Renal pelvis (tissue), 4 donors: ENCODE data around the gene RDH12. TPM values are rescaled to one million over a fixed set of nuclear protein-coding genes. Genes with fewer than 3 reads are reported as not detected.
A peak's percentile ranks its signal among the peaks of the same experiment; 100 is the strongest.
"Not testable (repeated sequence)": the region's sequence is repeated elsewhere in the genome, so short reads cannot be mapped to it uniquely, and the experiment has no call there.

ENCODE experiments used
- DNase-seq: peaks from one replicate; pipeline ENCODE4 v3.0.0-alpha.2; 2013
- polyA plus RNA-seq, 3 donors: library from polyadenylated mRNA; unstranded; fragments of 120-200 nt; gene quantifications; one replicate each; pipeline ENCODE4 v1.2.1, GENCODE V29; 2013; ENCODE audit not compliant: insufficient read length in 3 of 3

The RDH12 gene
- polyA plus RNA-seq, 3 donors = 0.40 to 1.2 (median 0.46) TPM

- no peak for DNase-seq
Observed at GRCh38 chr14:67704484-67705089, 2.9 kb downstream of the RDH12 start.

- DNase-seq = no peak
Observed at GRCh38 chr14:67705211-67705610, 3.5 kb downstream of the RDH12 start.

DNA sequence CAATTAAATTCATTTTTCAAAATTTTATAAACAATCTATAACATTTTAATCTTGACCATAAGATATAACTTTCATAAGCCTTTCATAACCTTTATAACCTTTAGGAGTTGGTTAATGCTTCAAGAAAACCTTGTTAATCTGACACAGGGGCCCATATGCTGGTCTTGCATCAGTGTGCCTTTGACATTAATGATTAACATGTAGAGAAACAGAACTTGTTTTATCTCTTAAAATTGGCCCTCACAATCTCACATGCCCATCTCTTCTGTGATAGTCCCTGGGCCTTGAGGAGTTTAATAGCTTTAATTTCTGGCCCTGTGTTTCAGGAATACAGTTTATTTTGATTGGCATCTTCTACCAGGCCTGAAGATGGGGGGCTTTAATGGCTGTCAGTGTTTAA is 7.7 kb downstream of the RDH12 start:
- not testable (repeated sequence) for DNase-seq

- DNase-seq = not testable (repeated sequence)
Observed at GRCh38 chr14:67709796-67710195, 8.1 kb downstream of the RDH12 start.

DNA sequence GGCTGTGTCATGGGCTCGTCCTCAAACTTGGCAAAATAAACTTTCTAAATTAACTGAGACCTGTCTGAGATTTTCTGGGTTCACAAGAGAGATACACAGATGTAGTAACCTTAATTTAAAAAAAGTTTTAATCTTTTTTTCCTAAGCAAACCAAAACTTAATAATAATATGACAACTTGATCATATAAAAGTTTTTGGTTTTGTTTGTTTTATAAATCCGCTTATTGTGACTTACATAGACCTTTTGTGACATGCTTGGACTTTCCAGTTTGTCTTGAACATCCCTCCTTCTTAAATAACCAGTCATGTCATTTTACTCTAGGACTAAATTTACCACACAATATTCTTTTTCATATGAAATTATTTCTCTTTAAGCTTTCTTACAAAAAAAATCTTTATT is 8.5 kb downstream of the RDH12 start:
- DNase-seq = no peak

DNA sequence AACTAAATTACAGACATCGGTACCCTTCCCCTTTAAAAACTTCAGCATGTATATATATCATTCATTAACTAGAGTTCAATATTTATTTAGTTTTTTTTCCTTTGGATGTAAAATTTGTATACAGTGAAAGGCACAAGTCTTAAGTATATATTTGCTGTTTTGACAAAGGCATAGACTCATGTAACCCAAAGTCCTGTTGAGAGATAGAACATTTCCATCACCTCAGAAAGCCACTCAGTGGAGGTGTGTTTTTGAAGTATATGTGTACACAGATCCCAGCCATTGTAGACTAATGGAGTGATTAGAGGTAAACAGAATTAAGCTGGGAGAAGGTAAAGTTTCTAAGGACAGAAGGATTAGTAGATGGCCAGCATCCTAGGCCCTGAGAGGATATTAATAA is 15.4 kb downstream of the RDH12 start:
- no peak for DNase-seq

DNA sequence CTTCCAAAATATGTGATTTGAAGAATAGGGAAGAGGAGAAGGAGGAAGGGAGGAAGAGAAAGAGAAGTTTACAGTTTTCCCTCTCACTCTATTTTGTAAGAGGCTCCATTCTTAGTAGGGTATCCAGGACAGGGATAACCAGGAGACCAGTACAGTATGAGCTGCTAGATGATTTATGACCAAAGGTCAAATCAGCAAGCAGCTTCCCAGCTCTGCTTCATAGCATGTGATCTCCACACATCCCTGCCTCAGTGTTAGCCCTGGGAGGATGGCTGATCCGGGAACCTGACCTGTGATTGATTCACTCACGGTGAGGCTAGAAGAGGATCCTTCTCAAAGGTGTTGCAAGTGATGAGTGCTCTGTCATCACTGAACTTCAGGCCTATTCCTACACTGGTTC is 16.6 kb downstream of the RDH12 start:
- no peak for DNase-seq

- DNase-seq = not testable (repeated sequence)
Observed at GRCh38 chr14:67719385-67719784, 17.7 kb downstream of the RDH12 start.

GRCh38 chr14:67719866-67720265 is 18.2 kb downstream of the RDH12 start:
- no peak for DNase-seq

- no peak for DNase-seq
Observed at GRCh38 chr14:67721875-67722274, 20.2 kb downstream of the RDH12 start.

DNA sequence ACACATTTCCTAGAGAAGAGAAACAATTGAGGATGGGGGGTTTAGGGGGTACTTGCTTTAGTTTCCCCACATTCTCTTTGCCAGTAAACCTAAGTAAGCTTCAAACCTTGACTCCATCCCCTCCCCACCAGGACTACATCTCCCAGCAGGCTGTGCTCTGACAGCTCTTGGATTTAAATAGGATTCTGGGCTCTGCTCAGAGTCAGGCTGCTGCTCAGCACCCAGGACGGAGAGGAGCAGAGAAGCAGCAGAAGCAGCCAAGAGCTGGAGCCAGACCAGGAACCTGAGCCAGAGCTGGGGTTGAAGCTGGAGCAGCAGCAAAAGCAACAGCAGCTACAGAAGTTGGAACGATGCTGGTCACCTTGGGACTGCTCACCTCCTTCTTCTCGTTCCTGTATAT is 20.6 kb downstream of the RDH12 start:
- no peak for DNase-seq

DNA sequence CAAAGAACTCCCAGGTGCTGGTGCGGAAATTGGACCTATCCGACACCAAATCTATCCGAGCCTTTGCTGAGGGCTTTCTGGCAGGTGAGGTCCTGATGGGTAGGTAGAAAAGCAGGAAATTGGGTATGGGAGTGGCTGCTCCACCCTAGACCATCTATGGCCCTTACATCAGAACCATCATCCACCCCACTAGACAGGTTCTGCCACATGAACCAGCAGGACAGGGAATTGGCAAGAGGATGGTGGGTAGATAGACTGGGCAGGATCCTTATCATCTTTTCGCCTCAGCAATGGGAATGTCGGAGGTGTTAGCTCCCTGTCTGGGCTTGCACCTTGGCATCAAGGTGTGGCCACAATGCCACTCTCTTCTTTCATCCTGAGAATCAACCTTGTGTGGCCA is 23.5 kb downstream of the RDH12 start:
- DNase-seq = no peak

DNA sequence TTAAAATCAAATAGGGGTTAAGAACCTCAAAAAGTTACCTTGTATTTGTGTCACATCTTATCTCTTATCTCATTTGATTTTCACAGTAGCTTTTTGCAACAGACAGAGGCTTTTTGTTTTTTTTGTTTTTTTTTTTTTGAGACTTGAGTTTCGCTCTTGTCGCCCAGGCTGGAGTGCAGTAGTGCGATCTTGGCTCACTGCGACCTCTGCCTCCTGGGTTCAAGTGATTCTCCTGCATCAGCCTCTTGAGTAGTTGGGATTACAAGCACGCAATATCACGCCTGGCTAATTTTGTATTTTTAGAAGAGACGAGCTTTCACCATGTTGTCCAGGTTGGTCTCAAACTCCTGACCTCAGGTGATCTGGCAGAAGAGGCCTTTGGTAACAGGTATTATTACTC is 25.7 kb downstream of the RDH12 start:
- DNase-seq = no peak

GRCh38 chr14:67728258-67728657 is 26.6 kb downstream of the RDH12 start:
- DNase-seq = no peak

DNA sequence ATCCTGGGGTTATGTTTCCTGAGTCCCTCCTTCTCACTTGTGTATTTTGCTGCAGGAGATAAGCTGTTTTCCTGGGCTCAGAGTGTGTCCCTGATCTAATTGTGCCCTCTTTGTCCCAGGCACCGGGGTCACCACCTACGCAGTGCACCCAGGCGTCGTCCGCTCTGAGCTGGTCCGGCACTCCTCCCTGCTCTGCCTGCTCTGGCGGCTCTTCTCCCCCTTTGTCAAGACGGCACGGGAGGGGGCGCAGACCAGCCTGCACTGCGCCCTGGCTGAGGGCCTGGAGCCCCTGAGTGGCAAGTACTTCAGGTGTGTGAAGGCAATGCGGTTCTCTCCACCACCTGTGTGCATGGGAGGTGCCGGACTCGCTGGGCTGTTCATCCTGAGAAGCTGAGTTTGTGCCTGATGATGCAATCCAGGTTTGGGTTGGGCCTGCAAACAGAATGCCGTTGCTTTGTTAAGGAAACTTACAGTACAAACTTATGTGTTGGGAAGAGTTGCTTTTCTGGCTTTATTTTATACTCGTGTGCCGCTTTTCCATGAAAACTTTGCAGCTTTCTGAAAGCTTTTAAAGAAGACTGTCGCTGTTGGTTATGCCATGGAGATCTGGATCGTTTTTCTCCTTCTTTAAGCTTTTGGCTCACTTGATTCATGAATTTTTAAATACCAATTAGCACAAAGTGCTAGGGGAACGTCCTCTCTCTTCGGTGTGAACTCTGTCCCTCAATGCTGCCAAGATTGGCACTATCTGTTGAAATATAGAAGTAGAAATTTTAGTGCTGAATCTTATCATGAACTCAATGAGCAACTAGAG is 27.6 kb downstream of the RDH12 start:
- DNase-seq = no peak

DNA sequence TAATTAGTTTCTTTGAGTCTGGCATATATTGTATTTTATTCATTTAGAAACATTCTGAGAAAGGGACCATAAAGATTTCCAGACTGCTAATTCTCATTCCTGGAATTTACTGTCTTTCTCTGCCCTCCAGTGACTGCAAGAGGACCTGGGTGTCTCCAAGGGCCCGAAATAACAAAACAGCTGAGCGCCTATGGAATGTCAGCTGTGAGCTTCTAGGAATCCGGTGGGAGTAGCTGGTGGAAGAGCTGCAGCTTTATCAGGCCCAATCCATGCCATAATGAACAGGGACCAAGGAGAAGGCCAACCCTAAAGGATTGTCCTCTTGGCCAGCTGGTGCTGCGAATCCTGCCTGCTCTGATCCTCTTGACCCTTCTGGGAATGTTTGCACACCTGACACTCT is 31.9 kb downstream of the RDH12 start:
- peak; percentile 52 for DNase-seq

- no peak for DNase-seq
Observed at GRCh38 chr14:67734675-67735074, 33.0 kb downstream of the RDH12 start.

DNA sequence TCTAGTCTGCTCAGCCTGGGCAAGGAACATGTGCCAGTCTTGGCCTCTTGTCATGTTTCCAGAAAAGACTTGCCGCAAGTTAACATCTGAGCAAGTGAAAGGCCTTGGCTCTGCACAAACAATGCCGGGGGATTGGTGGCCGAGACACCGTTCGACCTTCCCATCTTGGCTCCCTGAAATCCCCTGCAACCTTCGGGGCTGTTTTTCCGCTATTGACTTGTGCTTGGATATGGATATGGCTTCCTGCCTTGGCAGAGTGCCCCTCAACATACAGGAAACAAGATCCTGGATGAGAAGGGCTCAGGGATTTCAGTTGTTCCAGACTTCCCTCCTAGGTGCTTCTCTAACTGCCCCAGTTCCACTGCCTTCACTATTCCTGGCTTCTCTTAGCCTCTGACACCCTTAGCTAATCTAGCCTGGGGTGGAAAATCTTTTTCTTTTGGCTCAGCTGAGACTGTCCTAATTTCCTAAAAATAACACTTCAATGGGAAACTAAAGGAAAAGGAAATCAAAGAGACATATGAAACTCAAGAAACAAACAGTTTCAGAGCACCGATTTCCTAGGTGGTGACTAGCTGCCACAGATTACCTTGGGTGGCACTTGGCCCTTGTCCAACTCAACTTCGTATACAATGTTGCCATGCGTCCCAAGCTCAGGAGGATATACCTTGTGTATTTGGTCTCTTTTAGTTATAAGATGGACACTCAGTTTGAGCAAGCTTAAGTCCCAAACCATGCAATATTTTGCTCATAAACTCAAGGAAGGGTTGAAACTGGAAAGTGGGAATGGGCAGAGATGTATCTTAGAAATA is 33.9 kb downstream of the RDH12 start:
- DNase-seq = no peak

GRCh38 chr14:67736771-67737170 is 35.1 kb downstream of the RDH12 start:
- no peak for DNase-seq

DNA sequence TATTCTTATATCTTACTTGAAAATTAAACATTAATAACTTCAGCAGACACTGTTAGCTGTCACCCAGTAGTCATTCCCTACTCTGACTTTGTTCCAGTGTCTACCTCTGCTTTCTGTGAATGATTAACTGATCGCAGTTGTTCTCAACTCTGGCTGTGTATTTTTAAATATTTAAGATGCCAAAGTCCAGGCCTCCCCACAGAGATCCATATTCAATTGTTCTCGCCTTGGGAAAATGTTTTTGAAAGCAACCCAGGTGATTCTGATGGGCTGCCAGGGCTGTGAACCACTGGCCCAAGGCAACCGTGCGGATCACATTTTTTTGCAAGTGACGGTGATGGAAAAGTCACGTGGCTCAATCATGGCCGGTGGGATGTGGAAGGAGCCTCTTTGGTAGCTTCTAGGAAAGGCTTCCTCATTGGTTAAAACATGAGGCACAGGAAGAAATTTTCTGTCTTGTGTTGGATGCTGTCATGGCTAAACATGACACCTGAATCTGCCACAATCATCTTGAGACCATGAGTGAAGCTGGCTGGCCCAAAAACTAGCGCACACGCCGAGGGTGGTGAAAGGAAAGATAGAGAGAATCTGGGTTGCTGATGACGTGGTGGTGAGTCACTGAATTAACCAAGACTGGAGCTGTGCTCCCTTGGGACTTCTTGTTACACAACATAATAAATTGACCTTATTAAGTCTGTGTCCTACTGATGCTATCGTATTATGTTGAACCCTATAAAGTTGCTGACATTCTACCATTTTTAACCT is 37.2 kb downstream of the RDH12 start:
- DNase-seq = no peak

DNA sequence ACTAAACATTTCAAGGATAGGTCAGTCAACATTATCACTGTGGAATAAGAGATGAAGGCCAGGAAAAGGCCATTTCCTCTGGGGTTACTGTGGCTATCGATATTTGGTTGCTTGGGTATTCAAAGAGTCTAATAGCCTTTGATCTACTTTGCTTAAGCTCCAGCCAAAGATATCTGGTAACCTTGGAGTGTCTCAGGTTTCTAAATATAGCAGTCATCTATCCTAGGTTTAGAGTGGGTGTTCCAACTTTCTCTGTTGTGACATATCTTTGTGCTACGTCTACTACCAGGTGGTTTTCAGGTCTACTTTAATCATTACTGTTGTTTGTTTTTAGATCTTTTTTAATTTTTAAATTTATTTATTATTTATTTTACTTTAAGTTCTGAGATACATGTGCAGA is 42.4 kb downstream of the RDH12 start:
- DNase-seq = no peak

GRCh38 chr14:67746927-67747326 is 45.2 kb downstream of the RDH12 start:
- DNase-seq = no peak
